NCI-H146 (cell line): ENCODE data around the gene CCDC83.
A peak's percentile ranks its signal among the peaks of the same experiment; 100 is the strongest.
"Not testable (repeated sequence)": the region's sequence is repeated elsewhere in the genome, so short reads cannot be mapped to it uniquely, and the experiment has no call there.

ENCODE experiments used
- DNase-seq: peaks from one replicate; lab custom pipeline; 2025; lab: John Stamatoyannopoulos, UW

CCDC83 gene

GRCh38 chr11:85889108-85889507 lies 33.9 kb downstream of the CCDC83 start:
- DNase-seq: no peak

GRCh38 chr11:85889676-85890579 lies 34.7 kb downstream of the CCDC83 start:
- no peak for DNase-seq

GRCh38 chr11:85893395-85893794 lies 38.2 kb downstream of the CCDC83 start:
- no peak for DNase-seq

GRCh38 chr11:85896876-85897275 lies 41.7 kb downstream of the CCDC83 start:
- DNase-seq: no peak

GRCh38 chr11:85898456-85898855 lies 43.3 kb downstream of the CCDC83 start:
- no peak for DNase-seq

GRCh38 chr11:85902353-85902752 lies 47.2 kb downstream of the CCDC83 start:
- DNase-seq: no peak

GRCh38 chr11:85903406-85903805 lies 48.2 kb downstream of the CCDC83 start:
- no peak for DNase-seq

- no peak for DNase-seq
Measured at GRCh38 chr11:85903811-85904210, 48.6 kb downstream of the CCDC83 start.

GRCh38 chr11:85912414-85912813 lies 57.2 kb downstream of the CCDC83 start:
- peak; percentile 28 for DNase-seq

GRCh38 chr11:85913513-85913912 lies 58.3 kb downstream of the CCDC83 start:
- no peak for DNase-seq

- no peak for DNase-seq
Measured at GRCh38 chr11:85914425-85914824, 59.2 kb downstream of the CCDC83 start.

- peak; percentile 86 for DNase-seq
Measured at GRCh38 chr11:85918910-85919794, 64.0 kb downstream of the CCDC83 start.

- DNase-seq: no peak
Measured at GRCh38 chr11:85922367-85922766, 67.2 kb downstream of the CCDC83 start.

- peak; percentile 82 for DNase-seq
Measured at GRCh38 chr11:85923455-85923854, 68.3 kb downstream of the CCDC83 start.

- DNase-seq: not testable (repeated sequence)
Measured at GRCh38 chr11:85926653-85927214, 71.6 kb downstream of the CCDC83 start.

GRCh38 chr11:85930879-85931366 lies 75.7 kb downstream of the CCDC83 start:
- DNase-seq: peak; percentile 88

GRCh38 chr11:85934596-85935169 lies 79.5 kb downstream of the CCDC83 start:
- no peak for DNase-seq

GRCh38 chr11:85935751-85936150 lies 80.6 kb downstream of the CCDC83 start:
- no peak for DNase-seq

GRCh38 chr11:85937835-85938234 lies 82.7 kb downstream of the CCDC83 start:
- no peak for DNase-seq

GRCh38 chr11:85939099-85940015 lies 84.2 kb downstream of the CCDC83 start:
- no peak for DNase-seq
